ENCODE data around the gene CDH4. TPM values are rescaled to one million over a fixed set of nuclear protein-coding genes. Genes with fewer than 3 reads are reported as not detected.

Gene CDH4
- total and polyA plus RNA-seq, 2 of the 13 experiments (the other 11 are each of a cell fraction or from before 2014, with no cell fraction given): not detected

- DNase-seq (ENCODE audit: low spot score) (no peak), FAIRE-seq (no peak)
Observed at GRCh38 chr20:61697666-61698597, 445.9 kb downstream of the CDH4 start.

More at GRCh38 chr20:61697666-61698597, 445.9 kb downstream of the CDH4 start:
- H3K36me3 ChIP-seq (replicated peaks in 1 of 2; ENCODE audit: control insufficient read depth in 1 of 2, insufficient read depth in 2 of 2, low read length in 2 of 2): no peaks in the 10 kb centered on the region
- ChIA-PET POLR2A (no interaction called here), CTCF (ENCODE audit: low intra/inter-chr PET ratio, low total read pairs) (no interaction called here)
- H3K27me3 ChIP-seq (ENCODE audit: control insufficient read depth in 1 of 2, insufficient read depth in 2 of 2, low read length in 2 of 2): peaks cover 24 to 95% of the 10 kb centered on the region in 2 experiments
- no peaks in the 10 kb centered on the region for H3K9me3 ChIP-seq (ENCODE audit: low read length)
- BruUV-seq (replicated peaks): no TSS peak
- ATAC-seq: peak; percentile 15; the same call in 1 of the 3 replicates
- no peak overlapping the region for H3K4me3 ChIP-seq (replicated peaks in 1 of 3; ENCODE audit: insufficient read depth in 1 of 3, low read depth in 2 of 3, low read length in 3 of 3)
- H2AFZ ChIP-seq (ENCODE audit: low read length): no peak overlapping the region
- no peak overlapping the region for H3K27ac ChIP-seq (ENCODE audit: extremely low read length, insufficient read depth, low read length)
- H4K20me1 ChIP-seq (ENCODE audit: insufficient read depth, low read length): no peaks in the 10 kb centered on the region
- no peaks in the 10 kb centered on the region for H3K79me2 ChIP-seq (ENCODE audit: insufficient read depth, low read length)
- H3K4me2 ChIP-seq (ENCODE audit: low read depth, low read length): no peak overlapping the region
- TF ChIP-seq HBP1 (CRISPR knock-in tag; IDR thresholded peaks at IDR 0.05; ENCODE audit: low read depth): no peak
- TF ChIP-seq NONO (IDR thresholded peaks at IDR 0.05): no peak
- no peak for TF ChIP-seq NONO (CRISPR knock-in tag; conservative IDR thresholded peaks at IDR 0.05)
- TF ChIP-seq ZNF546 (CRISPR knock-in tag; conservative IDR thresholded peaks at IDR 0.05): no peak
- no peak for TF ChIP-seq DPF2 (CRISPR knock-in tag; IDR thresholded peaks at IDR 0.05; ENCODE audit: borderline replicate concordance, low read depth)
- TF ChIP-seq FIP1L1 (IDR thresholded peaks at IDR 0.05; ENCODE audit: borderline replicate concordance, insufficient read depth, low read depth, low read length): no peak
- TF ChIP-seq NR2F2 (IDR thresholded peaks at IDR 0.05; ENCODE audit: borderline replicate concordance, low read depth): no peak
- no peak for TF ChIP-seq TBL1XR1 (IDR thresholded peaks at IDR 0.05; ENCODE audit: borderline replicate concordance, low read length, partially characterized antibody)
- TF ChIP-seq ZSCAN20 (CRISPR knock-in tag; IDR thresholded peaks at IDR 0.05; ENCODE audit: borderline replicate concordance): no peak
- TF ChIP-seq, protein P1, sequence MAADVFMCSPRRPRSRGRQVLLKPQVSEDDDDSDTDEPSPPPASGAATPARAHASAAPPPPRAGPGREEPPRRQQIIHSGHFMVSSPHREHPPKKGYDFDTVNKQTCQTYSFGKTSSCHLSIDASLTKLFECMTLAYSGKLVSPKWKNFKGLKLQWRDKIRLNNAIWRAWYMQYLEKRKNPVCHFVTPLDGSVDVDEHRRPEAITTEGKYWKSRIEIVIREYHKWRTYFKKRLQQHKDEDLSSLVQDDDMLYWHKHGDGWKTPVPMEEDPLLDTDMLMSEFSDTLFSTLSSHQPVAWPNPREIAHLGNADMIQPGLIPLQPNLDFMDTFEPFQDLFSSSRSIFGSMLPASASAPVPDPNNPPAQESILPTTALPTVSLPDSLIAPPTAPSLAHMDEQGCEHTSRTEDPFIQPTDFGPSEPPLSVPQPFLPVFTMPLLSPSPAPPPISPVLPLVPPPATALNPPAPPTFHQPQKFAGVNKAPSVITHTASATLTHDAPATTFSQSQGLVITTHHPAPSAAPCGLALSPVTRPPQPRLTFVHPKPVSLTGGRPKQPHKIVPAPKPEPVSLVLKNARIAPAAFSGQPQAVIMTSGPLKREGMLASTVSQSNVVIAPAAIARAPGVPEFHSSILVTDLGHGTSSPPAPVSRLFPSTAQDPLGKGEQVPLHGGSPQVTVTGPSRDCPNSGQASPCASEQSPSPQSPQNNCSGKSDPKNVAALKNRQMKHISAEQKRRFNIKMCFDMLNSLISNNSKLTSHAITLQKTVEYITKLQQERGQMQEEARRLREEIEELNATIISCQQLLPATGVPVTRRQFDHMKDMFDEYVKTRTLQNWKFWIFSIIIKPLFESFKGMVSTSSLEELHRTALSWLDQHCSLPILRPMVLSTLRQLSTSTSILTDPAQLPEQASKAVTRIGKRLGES (CRISPR knock-in tag; IDR thresholded peaks at IDR 0.05; ENCODE audit: borderline replicate concordance): no peak
- no peak for TF ChIP-seq ZNF670 (CRISPR knock-in tag; IDR thresholded peaks at IDR 0.05; ENCODE audit: borderline replicate concordance)
- in situ Hi-C loops (cut with HindIII; ENCODE audit: extremely low pct_ligation_motif_present, low pct_unique_long_range_greater_than_20kb) (no loop called here), intact Hi-C loops (cut with micrococcal nuclease; ENCODE audit: unreplicated experiment) (no loop called here)
- WGBS (ENCODE audit: low lambda C conversion rate): 10% methylated on average over 33 of the region's 33 CpGs
- H3K4me1 ChIP-seq (ENCODE audit: insufficient read depth, low read length): no peaks in the 10 kb centered on the region
- H3K9ac ChIP-seq (ENCODE audit: insufficient read depth, low read depth, low read length): no peak overlapping the region

All from HepG2 (cell line).